ENCODE results near the gene CDC25B. TPM values are rescaled to one million over a fixed set of nuclear protein-coding genes. Genes with fewer than 3 reads are reported as not detected.

Gene CDC25B
- total RNA-seq, 4 donors from 2014 or later, result 13.2 to 72.8 (median 25.5) TPM

- intact Hi-C loops (cut with DNase I; ENCODE audit: low total_unique reads), result no loop called here
- no peaks in the 10 kb centered on the region for H3K36me3 ChIP-seq
- no peak overlapping the region for H3K27ac ChIP-seq
- DNase-seq, result no peak
- no peak overlapping the region for H3K4me3 ChIP-seq
- TF ChIP-seq POLR2A (IDR thresholded peaks at IDR 0.05) (no peak), CTCF (IDR thresholded peaks at IDR 0.05) (no peak)
- H3K4me1 ChIP-seq, result peaks cover 7 to 11% of the 10 kb centered on the region in 2 donors
- no peaks in the 10 kb centered on the region for H3K9me3 ChIP-seq
- H3K27me3 ChIP-seq, result no peaks in the 10 kb centered on the region
These were observed 18.9 kb downstream of the CDC25B start for GRCh38 chr20:3814928-3815495.

- no peak for TF ChIP-seq CTCF (IDR thresholded peaks at IDR 0.05)
- TF ChIP-seq POLR2A (IDR thresholded peaks at IDR 0.05), result no peak
- Histone ChIP-seq H3K4me1 (peaks cover 4 to 7% of the 10 kb centered on the region in 2 donors), H3K9me3 (no peaks in the 10 kb centered on the region), H3K27ac (no peak overlapping the region), H3K36me3 (no peaks in the 10 kb centered on the region), H3K27me3 (no peaks in the 10 kb centered on the region), H3K4me3 (no peak overlapping the region)
- intact Hi-C loops (cut with DNase I; ENCODE audit: low total_unique reads), result no loop called here
- DNase-seq, result no peak
These were observed 19.7 kb downstream of the CDC25B start for GRCh38 chr20:3815703-3816315.

DNA sequence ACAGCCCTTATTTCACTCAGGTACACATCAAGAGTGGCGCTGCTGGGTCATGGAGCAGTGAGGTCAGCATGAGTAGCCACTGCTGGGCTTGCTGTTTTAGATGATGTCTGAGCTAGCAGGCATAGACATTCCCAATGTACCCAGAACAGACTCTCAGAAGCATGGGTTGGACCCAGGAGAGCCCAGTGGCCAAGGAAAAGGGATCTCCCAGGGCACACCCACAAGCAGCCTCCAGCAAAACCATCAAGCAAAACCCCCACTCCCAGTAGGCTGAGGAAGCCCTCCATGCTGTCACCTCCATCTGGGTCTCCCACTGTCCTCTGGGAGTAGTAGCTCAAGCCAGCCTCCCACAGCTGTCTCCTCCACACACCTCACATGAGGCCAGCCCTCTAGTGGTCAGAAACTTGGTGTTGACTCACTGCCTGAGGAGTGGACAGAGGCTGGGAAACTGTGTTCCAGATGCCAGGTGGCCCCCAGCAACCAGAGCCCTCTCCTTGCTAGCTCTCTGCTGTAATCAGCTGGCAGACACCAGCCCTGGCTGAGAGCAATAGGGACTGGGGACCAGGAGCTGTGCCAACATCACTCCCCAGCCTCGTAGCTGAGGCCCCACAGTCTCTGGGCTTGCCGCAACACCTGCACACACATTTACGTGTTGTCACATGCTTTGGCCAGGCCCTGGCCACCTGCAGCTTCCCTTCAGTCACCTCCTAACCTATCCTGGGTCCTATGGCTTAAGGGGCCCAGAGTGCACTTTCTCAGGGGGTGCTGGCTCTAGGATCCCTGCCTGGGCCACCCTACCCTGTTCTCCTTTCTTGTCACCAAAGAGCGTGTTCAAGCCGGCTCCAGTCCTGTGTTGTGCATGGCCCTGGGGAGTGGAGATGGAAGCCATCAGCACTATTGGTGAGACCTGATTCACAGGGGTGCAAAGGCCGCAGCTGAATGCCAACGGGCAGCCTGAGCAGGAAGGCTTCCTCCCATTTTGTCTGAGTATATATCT, 22.3 kb downstream of the CDC25B start:
- Histone ChIP-seq H3K27me3 (no peaks in the 10 kb centered on the region), H3K36me3 (no peaks in the 10 kb centered on the region), H3K4me3 (no peak overlapping the region), H3K4me1 (peaks cover 0 to 4% of the 10 kb centered on the region in 2 donors), H3K27ac (peak overlapping the region; percentile 98), H3K9me3 (no peaks in the 10 kb centered on the region)
- peak; percentile 73 to 82 for DNase-seq
- TF ChIP-seq POLR2A (IDR thresholded peaks at IDR 0.05) (no peak), CTCF (IDR thresholded peaks at IDR 0.05) (peak; percentile 45 to 73 (median 62))
- intact Hi-C loops (cut with DNase I; ENCODE audit: low total_unique reads), result no loop called here

- no peaks in the 10 kb centered on the region for H3K27me3 ChIP-seq
- no peaks in the 10 kb centered on the region for H3K9me3 ChIP-seq
- H3K4me1 ChIP-seq, result peaks cover 0 to 4% of the 10 kb centered on the region in 2 donors
- intact Hi-C loops (cut with DNase I; ENCODE audit: low total_unique reads), result loop anchor here (5.0 kb wide), 1 partner anchor 32 kb away; the partner anchor contains the start of gene CENPB
- TF ChIP-seq POLR2A (IDR thresholded peaks at IDR 0.05) (no peak), CTCF (IDR thresholded peaks at IDR 0.05) (no peak)
- H3K27ac ChIP-seq, result peak overlapping the region; percentile 98
- H3K4me3 ChIP-seq, result peak overlapping the region; percentile 72 to 75
- no peak for DNase-seq
- no peaks in the 10 kb centered on the region for H3K36me3 ChIP-seq
These were observed 23.4 kb downstream of the CDC25B start for GRCh38 chr20:3819411-3820047.
